M059J (cell line): Measurements from ENCODE around the gene KIRREL3. TPM values are rescaled to one million over a fixed set of nuclear protein-coding genes. Genes with fewer than 3 reads are reported as not detected.

Experiments
- DNase-seq: peaks from one replicate; pipeline ENCODE4 v3.0.0-alpha.2; 2012; ENCODE audit warnings: low read depth
- total RNA-seq: library from RNA; depleted of rRNA; stranded (reverse); fragments of >200 nt; shearing (Covaris generic); gene quantifications from 2 replicates; pipeline ENCODE4 v1.2.3, GENCODE V29; 2014

KIRREL3 gene
- total RNA-seq, 1 experiment from 2014 or later: 9.8 TPM

GRCh38 chr11:126673319-126673718 is 327.3 kb downstream of the KIRREL3 start:
- DNase-seq: no peak

- peak; percentile 8 for DNase-seq
Observed at GRCh38 chr11:126669416-126669815, 331.2 kb downstream of the KIRREL3 start.

GRCh38 chr11:126664643-126665042 is 335.9 kb downstream of the KIRREL3 start:
- DNase-seq: no peak

GRCh38 chr11:126663749-126664592 is 336.6 kb downstream of the KIRREL3 start:
- no peak for DNase-seq

- DNase-seq: peak; percentile 10
Observed at GRCh38 chr11:126662035-126662790, 338.4 kb downstream of the KIRREL3 start.

- no peak for DNase-seq
Observed at GRCh38 chr11:126660761-126661425, 339.7 kb downstream of the KIRREL3 start.

- DNase-seq: no peak
Observed at GRCh38 chr11:126660321-126660720, 340.2 kb downstream of the KIRREL3 start.

GRCh38 chr11:126658306-126659056 is 342.1 kb downstream of the KIRREL3 start:
- no peak for DNase-seq

- no peak for DNase-seq
Observed at GRCh38 chr11:126655807-126656128, 344.8 kb downstream of the KIRREL3 start.

- DNase-seq: no peak
Observed at GRCh38 chr11:126654886-126655806, 345.4 kb downstream of the KIRREL3 start.

GRCh38 chr11:126653040-126653439 is 347.5 kb downstream of the KIRREL3 start:
- no peak for DNase-seq

GRCh38 chr11:126647735-126648134 is 352.8 kb downstream of the KIRREL3 start:
- DNase-seq: peak; percentile 88

- peak; percentile 65 for DNase-seq
Observed at GRCh38 chr11:126646701-126647557, 353.6 kb downstream of the KIRREL3 start.

GRCh38 chr11:126645186-126645585 is 355.4 kb downstream of the KIRREL3 start:
- peak; percentile 82 for DNase-seq

- DNase-seq: no peak
Observed at GRCh38 chr11:126640186-126640585, 360.4 kb downstream of the KIRREL3 start.

GRCh38 chr11:126639692-126640091 is 360.9 kb downstream of the KIRREL3 start:
- no peak for DNase-seq

- DNase-seq: no peak
Observed at GRCh38 chr11:126638648-126639047, 361.9 kb downstream of the KIRREL3 start.

GRCh38 chr11:126637795-126638175 is 362.8 kb downstream of the KIRREL3 start:
- peak; percentile 80 for DNase-seq

- peak; percentile 86 for DNase-seq
Observed at GRCh38 chr11:126636911-126637794, 363.4 kb downstream of the KIRREL3 start.
